Measurements from ENCODE around the gene RAPGEF5. TPM values are rescaled to one million over a fixed set of nuclear protein-coding genes. Genes with fewer than 3 reads are reported as not detected.

Gene RAPGEF5
- total RNA-seq, 1 experiment from 2014 or later: 16.4 TPM

GRCh38 chr7:22090512-22090911, 266.4 kb downstream of the RAPGEF5 start:
- Histone ChIP-seq H3F3A (ENCODE audit: insufficient read depth, low read depth) (no peaks in the 10 kb centered on the region), H3K9me2 (ENCODE audit: insufficient read depth) (no peaks in the 10 kb centered on the region), H3K27ac (no peak overlapping the region), H3K9me3 (ENCODE audit: insufficient read depth, low read depth) (no peaks in the 10 kb centered on the region), H4K20me1 (ENCODE audit: insufficient read depth) (no peaks in the 10 kb centered on the region), H3K4me2 (no peak overlapping the region), H3K4me1 (replicated peaks; ENCODE audit: insufficient read depth) (no peaks in the 10 kb centered on the region), H3K4me3 (no peak overlapping the region), H3K36me3 (ENCODE audit: low read depth) (no peaks in the 10 kb centered on the region), H3K79me2 (ENCODE audit: low read depth) (no peaks in the 10 kb centered on the region), H2AFZ (no peak overlapping the region), H3K27me3 (ENCODE audit: insufficient read depth, low read depth) (peaks cover 21% of the 10 kb centered on the region; the same call in 1 of the 2 replicates)
- CTCF ChIA-PET: no interaction called here
- intact Hi-C loops (cut with micrococcal nuclease; ENCODE audit: unreplicated experiment): no loop called here
- no peak for TF ChIP-seq EZH2 (IDR thresholded peaks at IDR 0.05; ENCODE audit: low read depth)
- POLR2A ChIA-PET (ENCODE audit: unreplicated experiment): no interaction called here
- DNase-seq: no peak
- no TSS peak for BruUV-seq (replicated peaks)

- H3K27ac ChIP-seq: no peak overlapping the region
- no peak overlapping the region for H3K4me3 ChIP-seq
- ChIA-PET POLR2A (ENCODE audit: unreplicated experiment) (no interaction called here), CTCF (no interaction called here)
- no peaks in the 10 kb centered on the region for H3K36me3 ChIP-seq (ENCODE audit: low read depth)
- no peak for DNase-seq
- no peaks in the 10 kb centered on the region for H3K9me3 ChIP-seq (ENCODE audit: insufficient read depth, low read depth)
- no peaks in the 10 kb centered on the region for H3K4me1 ChIP-seq (replicated peaks; ENCODE audit: insufficient read depth)
- intact Hi-C loops (cut with micrococcal nuclease; ENCODE audit: unreplicated experiment): no loop called here
- BruUV-seq (replicated peaks): no TSS peak
- H3K4me2 ChIP-seq: no peak overlapping the region
- H3F3A ChIP-seq (ENCODE audit: insufficient read depth, low read depth): no peaks in the 10 kb centered on the region
- TF ChIP-seq CTCF (conservative IDR thresholded peaks at IDR 0.05) (no peak), EZH2 (IDR thresholded peaks at IDR 0.05; ENCODE audit: low read depth) (no peak)
- no peaks in the 10 kb centered on the region for H3K79me2 ChIP-seq (ENCODE audit: low read depth)
- no peak overlapping the region for H2AFZ ChIP-seq
- H3K9me2 ChIP-seq (ENCODE audit: insufficient read depth): no peaks in the 10 kb centered on the region
- H3K27me3 ChIP-seq (ENCODE audit: insufficient read depth, low read depth): peaks cover 21% of the 10 kb centered on the region; the same call in 1 of the 2 replicates
- H4K20me1 ChIP-seq (ENCODE audit: insufficient read depth): no peaks in the 10 kb centered on the region
Measured at GRCh38 chr7:22090107-22090506, 266.8 kb downstream of the RAPGEF5 start.

- H4K20me1 ChIP-seq (ENCODE audit: insufficient read depth): no peaks in the 10 kb centered on the region
- intact Hi-C loops (cut with micrococcal nuclease; ENCODE audit: unreplicated experiment): no loop called here
- H3F3A ChIP-seq (ENCODE audit: insufficient read depth, low read depth): no peaks in the 10 kb centered on the region
- no peak overlapping the region for H2AFZ ChIP-seq
- no peaks in the 10 kb centered on the region for H3K9me2 ChIP-seq (ENCODE audit: insufficient read depth)
- no peak overlapping the region for H3K27ac ChIP-seq
- H3K9me3 ChIP-seq (ENCODE audit: insufficient read depth, low read depth): no peaks in the 10 kb centered on the region
- POLR2A ChIA-PET (ENCODE audit: unreplicated experiment): no interaction called here
- H3K4me1 ChIP-seq (replicated peaks; ENCODE audit: insufficient read depth): 0 out of 2 replicates have a peak, but pooled peaks cover 2% of the 10 kb centered on the region
- no peaks in the 10 kb centered on the region for H3K36me3 ChIP-seq (ENCODE audit: low read depth)
- H3K27me3 ChIP-seq (ENCODE audit: insufficient read depth, low read depth): peaks cover 28% of the 10 kb centered on the region; the same call in 1 of the 2 replicates
- no peak overlapping the region for H3K4me3 ChIP-seq
- BruUV-seq (replicated peaks): no TSS peak
- CTCF ChIA-PET: interaction anchor here (0.6 kb wide), 1 partner anchor 38 kb away, joined by 3 read pairs; no protein-coding TSS in a partner anchor
- H3K79me2 ChIP-seq (ENCODE audit: low read depth): no peaks in the 10 kb centered on the region
- no peak for DNase-seq
- no peak for TF ChIP-seq CTCF (conservative IDR thresholded peaks at IDR 0.05)
- no peak overlapping the region for H3K4me2 ChIP-seq
Measured at GRCh38 chr7:22088827-22089226, 268.1 kb downstream of the RAPGEF5 start.

- H3F3A ChIP-seq (ENCODE audit: insufficient read depth, low read depth): no peaks in the 10 kb centered on the region
- POLR2A ChIA-PET (ENCODE audit: unreplicated experiment): no interaction called here
- H3K27ac ChIP-seq: no peak overlapping the region
- BruUV-seq (replicated peaks): no TSS peak
- no peaks in the 10 kb centered on the region for H4K20me1 ChIP-seq (ENCODE audit: insufficient read depth)
- H2AFZ ChIP-seq: no peak overlapping the region
- H3K79me2 ChIP-seq (ENCODE audit: low read depth): no peaks in the 10 kb centered on the region
- CTCF ChIA-PET: no interaction called here
- 0 out of 2 replicates have a peak, but pooled peaks cover 5% of the 10 kb centered on the region for H3K4me1 ChIP-seq (replicated peaks; ENCODE audit: insufficient read depth)
- TF ChIP-seq EZH2 (IDR thresholded peaks at IDR 0.05; ENCODE audit: low read depth) (no peak), CTCF (conservative IDR thresholded peaks at IDR 0.05) (no peak)
- H3K4me2 ChIP-seq: no peak overlapping the region
- H3K4me3 ChIP-seq: no peak overlapping the region
- H3K36me3 ChIP-seq (ENCODE audit: low read depth): no peaks in the 10 kb centered on the region
- no peaks in the 10 kb centered on the region for H3K9me2 ChIP-seq (ENCODE audit: insufficient read depth)
- peaks cover 24% of the 10 kb centered on the region; the same call in 1 of the 2 replicates for H3K27me3 ChIP-seq (ENCODE audit: insufficient read depth, low read depth)
- intact Hi-C loops (cut with micrococcal nuclease; ENCODE audit: unreplicated experiment): no loop called here
- no peak for DNase-seq
- no peaks in the 10 kb centered on the region for H3K9me3 ChIP-seq (ENCODE audit: insufficient read depth, low read depth)
Measured at GRCh38 chr7:22087861-22088260, 269.1 kb downstream of the RAPGEF5 start.
